Measurements from ENCODE around the gene NPC2.

- TF ChIP-seq, protein P1, sequence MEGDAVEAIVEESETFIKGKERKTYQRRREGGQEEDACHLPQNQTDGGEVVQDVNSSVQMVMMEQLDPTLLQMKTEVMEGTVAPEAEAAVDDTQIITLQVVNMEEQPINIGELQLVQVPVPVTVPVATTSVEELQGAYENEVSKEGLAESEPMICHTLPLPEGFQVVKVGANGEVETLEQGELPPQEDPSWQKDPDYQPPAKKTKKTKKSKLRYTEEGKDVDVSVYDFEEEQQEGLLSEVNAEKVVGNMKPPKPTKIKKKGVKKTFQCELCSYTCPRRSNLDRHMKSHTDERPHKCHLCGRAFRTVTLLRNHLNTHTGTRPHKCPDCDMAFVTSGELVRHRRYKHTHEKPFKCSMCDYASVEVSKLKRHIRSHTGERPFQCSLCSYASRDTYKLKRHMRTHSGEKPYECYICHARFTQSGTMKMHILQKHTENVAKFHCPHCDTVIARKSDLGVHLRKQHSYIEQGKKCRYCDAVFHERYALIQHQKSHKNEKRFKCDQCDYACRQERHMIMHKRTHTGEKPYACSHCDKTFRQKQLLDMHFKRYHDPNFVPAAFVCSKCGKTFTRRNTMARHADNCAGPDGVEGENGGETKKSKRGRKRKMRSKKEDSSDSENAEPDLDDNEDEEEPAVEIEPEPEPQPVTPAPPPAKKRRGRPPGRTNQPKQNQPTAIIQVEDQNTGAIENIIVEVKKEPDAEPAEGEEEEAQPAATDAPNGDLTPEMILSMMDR (IDR thresholded peaks at IDR 0.05): no peak
- TF ChIP-seq POLR2A (IDR thresholded peaks at IDR 0.05): no peak
Measured at GRCh38 chr14:74486164-74486563, 6.9 kb downstream of the NPC2 start.

All from lower leg skin (tissue), 3 donors.